Psoas muscle (tissue), 8 donors: Measurements from ENCODE around the gene LPCAT1. TPM values are rescaled to one million over a fixed set of nuclear protein-coding genes. Genes with fewer than 3 reads are reported as not detected.

ENCODE experiments used
- ATAC-seq, 4 donors: fragments of 200-7000 bp; cut with Tn5 transposase; one replicate each; pipeline ENCODE4 v1.9.1; 2020; ENCODE audit warnings: moderate library complexity in 3 of 4, mild to moderate bottlenecking in 2 of 4
- DNase-seq, 2 donors: peaks; one replicate each; pipeline ENCODE4 v3.0.0-alpha.2; 2020
- H3K27ac ChIP-seq: fragments of 200-600 bp; one replicate; pipeline ENCODE4 v1.8.0; 2022
- H3K27me3 ChIP-seq, 3 donors: fragments of 200-600 bp in 1 of 3; one replicate each; pipeline versions ENCODE4 v1.6.1 to v1.8.0; 2013 to 2022; ENCODE audit warnings: low read length in 2 of 3, mild to moderate bottlenecking in 2 of 3, moderate library complexity in 1 of 3; ENCODE audit not compliant: insufficient read depth in 3 of 3
- H3K36me3 ChIP-seq, 2 donors: fragments of 200-600 bp in 1 of 2; one replicate each; pipeline versions ENCODE4 v1.6.1 to v1.8.0; 2013 to 2022; ENCODE audit warnings: low read depth in 1 of 2, mild to moderate bottlenecking in 1 of 2, moderate library complexity in 1 of 2; ENCODE audit not compliant: insufficient read depth in 1 of 2
- H3K4me1 ChIP-seq: fragments of 200-600 bp; one replicate; pipeline ENCODE4 v1.8.0; 2022
- H3K4me3 ChIP-seq: fragments of 200-600 bp; one replicate; pipeline ENCODE4 v1.8.0; 2022; ENCODE audit warnings: mild to moderate bottlenecking
- H3K9me3 ChIP-seq: fragments of 200-600 bp; one replicate; pipeline ENCODE4 v1.8.0; 2022
- CTCF ChIP-seq: fragments of 200-600 bp; IDR thresholded peaks from one replicate; pipeline ENCODE4 v1.8.0; 2022; ENCODE audit warnings: antibody characterized with exemption
- WGBS, 3 donors: extraction: QIAGEN DNeasy Blood & Tissue Kit; methylation state at CpG; one replicate each; pipeline versions ENCODE4 v1.1.6 to v1.1.7; 2013; 5-methylcytosine and 5-hydroxymethylcytosine counted together
- intact Hi-C, 2 donors: fragments of 100-400 bp; cut with DNase I; formaldehyde crosslinking; loops; one replicate each; pipeline versions ENCODE4 v1.11.0 to v1.14.2; 2022
- polyA plus RNA-seq, 3 donors: library from polyadenylated mRNA; stranded (reverse); fragments of 200-250 nt; gene quantifications; one replicate each; pipeline ENCODE4 v1.2.3, GENCODE V29; 2013
- total RNA-seq, 4 donors: library from RNA; stranded (reverse); fragmentation: NEBNext Ultra II Directional in 2 of 4; extraction: Animal tissue kit (Norgen Biotek cat#: 25700) in 2 of 4; gene quantifications; one replicate each; pipeline versions ENCODE4 v1.2.1 to v1.2.4, GENCODE V29; 2021 to 2023
- donor health status: healthy with polysubstance abuse.
- donor health status: DM: no; HTN: no; CAD: no; lungs with moderate emphysema.
- donor health status: Bipolar disorder and iron deficiency.
- donor health status: healthy.
- donor health status: DM: yes; HTN: yes; CAD: no.
- donor health status: DM: no; HTN: no; CAD: no.
- donor health status: DM: no; HTN: no; CAD: no.
- donor health status: DM: yes; HTN: yes; CAD: no.

Gene LPCAT1
- total and polyA plus RNA-seq, 7 donors: 2.4 to 6.2 (median 4.7) TPM

GRCh38 chr5:1511048-1511447 is 12.7 kb downstream of the LPCAT1 start:
- DNase-seq: peak; percentile 8 to 42
- WGBS, 3 donors: 93 to 97% (median 95%) methylated on average over 20 of the region's 20 CpGs
- TF ChIP-seq CTCF: no peak
- no peak overlapping the region for H3K4me3 ChIP-seq
- no peaks in the 10 kb centered on the region for H3K4me1 ChIP-seq
- H3K27me3 ChIP-seq: no peaks in the 10 kb centered on the region
- no peaks in the 10 kb centered on the region for H3K36me3 ChIP-seq
- H3K9me3 ChIP-seq: no peaks in the 10 kb centered on the region
- no peak for ATAC-seq
- intact Hi-C loops: no loop called here
- no peak overlapping the region for H3K27ac ChIP-seq

GRCh38 chr5:1510631-1511030 is 13.1 kb downstream of the LPCAT1 start:
- Histone ChIP-seq H3K36me3 (no peaks in the 10 kb centered on the region), H3K27me3 (no peaks in the 10 kb centered on the region), H3K27ac (no peak overlapping the region), H3K4me1 (no peaks in the 10 kb centered on the region), H3K9me3 (no peaks in the 10 kb centered on the region), H3K4me3 (no peak overlapping the region)
- 92 to 96% (median 94%) methylated on average over 11 of the region's 11 CpGs for WGBS, 3 donors
- TF ChIP-seq CTCF: no peak
- ATAC-seq (no peak), DNase-seq (peak; percentile 4 to 26)
- intact Hi-C loops: no loop called here

- WGBS, 3 donors: 89 to 95% (median 95%) methylated on average over 18 of the region's 18 CpGs
Measured at GRCh38 chr5:1510151-1510561, 13.6 kb downstream of the LPCAT1 start.

GRCh38 chr5:1509346-1510085 is 14.2 kb downstream of the LPCAT1 start:
- no peak for TF ChIP-seq CTCF
- no peaks in the 10 kb centered on the region for H3K27me3 ChIP-seq
- H3K27ac ChIP-seq: no peak overlapping the region
- H3K9me3 ChIP-seq: no peaks in the 10 kb centered on the region
- DNase-seq: peak; percentile 9 to 12
- no peak overlapping the region for H3K4me3 ChIP-seq
- intact Hi-C loops: no loop called here
- 92 to 94% (median 92%) methylated on average over 30 of the region's 30 CpGs for WGBS, 3 donors
- no peaks in the 10 kb centered on the region for H3K36me3 ChIP-seq
- no peak for ATAC-seq
- H3K4me1 ChIP-seq: no peaks in the 10 kb centered on the region

More at GRCh38 chr5:1510151-1510561, 13.6 kb downstream of the LPCAT1 start:
- Histone ChIP-seq H3K27ac (no peak overlapping the region), H3K4me3 (no peak overlapping the region), H3K9me3 (no peaks in the 10 kb centered on the region), H3K36me3 (no peaks in the 10 kb centered on the region), H3K27me3 (no peaks in the 10 kb centered on the region), H3K4me1 (no peaks in the 10 kb centered on the region)
- no peak for TF ChIP-seq CTCF
- ATAC-seq (no peak), DNase-seq (peak; percentile 7 to 38)
- intact Hi-C loops: no loop called here
